Ovary (tissue), 3 donors: ENCODE measurements around the gene INO80.

Experiments used
- CTCF ChIP-seq, 3 donors: fragments of 450-650 bp in 2 of 3; fragments of 200-600 bp in 1 of 3; IDR thresholded peaks; one replicate each; pipeline versions ENCODE4 v1.5.1 to v1.8.0; 2016 to 2022; ENCODE audit warnings: antibody characterized with exemption in 3 of 3, mild to moderate bottlenecking in 1 of 3
- POLR2A ChIP-seq: fragments of 450-650 bp; IDR thresholded peaks from one replicate; pipeline ENCODE4 v1.6.1; 2017; ENCODE audit warnings: antibody characterized with exemption, mild to moderate bottlenecking, moderate library complexity
- donor health status: DM: no; HTN: no; CAD: no.

- TF ChIP-seq POLR2A = no peak
- no peak for TF ChIP-seq CTCF (IDR thresholded peaks at IDR 0.05)
These were observed 54.4 kb downstream of the INO80 start for GRCh38 chr15:41061667-41062066.
